Neural progenitor cell (in vitro differentiated cells): ENCODE results near the gene ERICH6B.

ENCODE experiments used
- EZH2 ChIP-seq: fragments of 200-600 bp; sonication (generic); IDR thresholded peaks from 2 replicates; pipeline ENCODE4 v1.6.1; 2017; ENCODE audit warnings: antibody characterized with exemption, mild to moderate bottlenecking, moderate library complexity
- EZH2phosphoT487 ChIP-seq: fragments of 200-600 bp; sonication (generic); IDR thresholded peaks from 2 replicates; pipeline ENCODE4 v1.6.1; 2017; ENCODE audit warnings: antibody characterized with exemption
- TF ChIP-seq, protein P1 (sequence below): fragments of 200-600 bp; sonication (generic); IDR thresholded peaks from 2 replicates; pipeline ENCODE4 v1.5.1; 2017; ENCODE audit warnings: antibody characterized with exemption, mild to moderate bottlenecking

- TF ChIP-seq, protein P1, sequence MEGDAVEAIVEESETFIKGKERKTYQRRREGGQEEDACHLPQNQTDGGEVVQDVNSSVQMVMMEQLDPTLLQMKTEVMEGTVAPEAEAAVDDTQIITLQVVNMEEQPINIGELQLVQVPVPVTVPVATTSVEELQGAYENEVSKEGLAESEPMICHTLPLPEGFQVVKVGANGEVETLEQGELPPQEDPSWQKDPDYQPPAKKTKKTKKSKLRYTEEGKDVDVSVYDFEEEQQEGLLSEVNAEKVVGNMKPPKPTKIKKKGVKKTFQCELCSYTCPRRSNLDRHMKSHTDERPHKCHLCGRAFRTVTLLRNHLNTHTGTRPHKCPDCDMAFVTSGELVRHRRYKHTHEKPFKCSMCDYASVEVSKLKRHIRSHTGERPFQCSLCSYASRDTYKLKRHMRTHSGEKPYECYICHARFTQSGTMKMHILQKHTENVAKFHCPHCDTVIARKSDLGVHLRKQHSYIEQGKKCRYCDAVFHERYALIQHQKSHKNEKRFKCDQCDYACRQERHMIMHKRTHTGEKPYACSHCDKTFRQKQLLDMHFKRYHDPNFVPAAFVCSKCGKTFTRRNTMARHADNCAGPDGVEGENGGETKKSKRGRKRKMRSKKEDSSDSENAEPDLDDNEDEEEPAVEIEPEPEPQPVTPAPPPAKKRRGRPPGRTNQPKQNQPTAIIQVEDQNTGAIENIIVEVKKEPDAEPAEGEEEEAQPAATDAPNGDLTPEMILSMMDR = no peak
- TF ChIP-seq EZH2 = no peak
- no peak for TF ChIP-seq EZH2phosphoT487
These were observed 33.0 kb downstream of the ERICH6B start for GRCh38 chr13:45582408-45583076.
